CD4-positive, CD25-positive, alpha-beta regulatory T cell (primary cell): ENCODE measurements around the gene AHNAK2. TPM values are rescaled to one million over a fixed set of nuclear protein-coding genes. Genes with fewer than 3 reads are reported as not detected.
"Not testable (repeated sequence)": the region's sequence is repeated elsewhere in the genome, so short reads cannot be mapped to it uniquely, and the experiment has no call there.

Experiments used
- ATAC-seq, 2 donors: fragments of 150-1000 bp; cut with Tn5 transposase; one replicate each; pipeline ENCODE4 v1.10.0; 2021; ENCODE audit warnings: low read depth in 2 of 2, moderate number of reproducible peaks in 2 of 2, moderate library complexity in 1 of 2
- DNase-seq, 3 donors: peaks; one replicate each; pipeline versions ENCODE4 v3.0.0 to v3.0.0-alpha.2; 2012 to 2022; ENCODE audit warnings: mixed read lengths in 1 of 3
- H3K27ac ChIP-seq: one replicate; pipeline ENCODE4 v1.7.0; 2013; ENCODE audit warnings: mild to moderate bottlenecking, low read length; ENCODE audit not compliant: insufficient read depth, poor library complexity, severe bottlenecking
- H3K27me3 ChIP-seq: one replicate; pipeline ENCODE4 v1.7.0; 2013; ENCODE audit warnings: low read length; ENCODE audit not compliant: control insufficient read depth, insufficient read depth
- H3K36me3 ChIP-seq: one replicate; pipeline ENCODE4 v1.7.0; 2013; ENCODE audit warnings: mild to moderate bottlenecking, low read length, moderate library complexity; ENCODE audit not compliant: control insufficient read depth, insufficient read depth
- H3K4me1 ChIP-seq: 2 replicates; pipeline ENCODE4 v1.7.0; 2013; ENCODE audit warnings: mild to moderate bottlenecking, low read length; ENCODE audit not compliant: insufficient read depth, control insufficient read depth, poor library complexity, severe bottlenecking
- H3K4me3 ChIP-seq: one replicate; pipeline ENCODE4 v1.7.0; 2013; ENCODE audit warnings: low read depth, mild to moderate bottlenecking, low read length, moderate library complexity
- H3K9me3 ChIP-seq, 2 experiments: 1 replicate in 1 of 2; 2 replicates in 1 of 2; pipeline ENCODE4 v1.7.0; 2013; ENCODE audit warnings: low read length in 2 of 2, mild to moderate bottlenecking in 1 of 2, moderate library complexity in 1 of 2; ENCODE audit not compliant: control insufficient read depth in 2 of 2
- H3K27ac Mint-ChIP-seq, 3 donors: one replicate each; pipeline ENCODE4 v1.8.0; 2020 to 2022; ENCODE audit warnings: mild to moderate bottlenecking in 3 of 3, mixed read lengths in 3 of 3, moderate library complexity in 2 of 3
- H3K27me3 Mint-ChIP-seq: one replicate; pipeline ENCODE4 v1.8.0; 2022; ENCODE audit warnings: mild to moderate bottlenecking, mixed read lengths
- H3K36me3 Mint-ChIP-seq: one replicate; pipeline ENCODE4 v1.8.0; 2020; ENCODE audit warnings: mixed read lengths
- H3K4me1 Mint-ChIP-seq, 4 donors: one replicate each; pipeline ENCODE4 v1.8.0; 2020 to 2022; ENCODE audit warnings: mixed read lengths in 4 of 4, mild to moderate bottlenecking in 1 of 4
- H3K4me3 Mint-ChIP-seq, 4 donors: one replicate each; pipeline ENCODE4 v1.8.0; 2020 to 2022; ENCODE audit warnings: mild to moderate bottlenecking in 4 of 4, mixed read lengths in 4 of 4, moderate library complexity in 3 of 4
- H3K9me3 Mint-ChIP-seq, 7 donors: one replicate each; pipeline ENCODE4 v1.8.0; 2020 to 2022; ENCODE audit warnings: mixed read lengths in 7 of 7, mild to moderate bottlenecking in 3 of 7, moderate library complexity in 2 of 7
- polyA plus RNA-seq, 4 donors: library from polyadenylated mRNA; unstranded; fragments of 300-500 nt; fragmentation: Illumina TruSeq; gene quantifications; one replicate each; pipeline ENCODE4 v1.2.3, GENCODE V29; 2021
- total RNA-seq: library from RNA; stranded (reverse); gene quantifications from one replicate; pipeline ENCODE4 v1.2.3, GENCODE V29; 2022

Gene AHNAK2
- total and polyA plus RNA-seq, 5 donors from 2014 or later: not detected

DNA sequence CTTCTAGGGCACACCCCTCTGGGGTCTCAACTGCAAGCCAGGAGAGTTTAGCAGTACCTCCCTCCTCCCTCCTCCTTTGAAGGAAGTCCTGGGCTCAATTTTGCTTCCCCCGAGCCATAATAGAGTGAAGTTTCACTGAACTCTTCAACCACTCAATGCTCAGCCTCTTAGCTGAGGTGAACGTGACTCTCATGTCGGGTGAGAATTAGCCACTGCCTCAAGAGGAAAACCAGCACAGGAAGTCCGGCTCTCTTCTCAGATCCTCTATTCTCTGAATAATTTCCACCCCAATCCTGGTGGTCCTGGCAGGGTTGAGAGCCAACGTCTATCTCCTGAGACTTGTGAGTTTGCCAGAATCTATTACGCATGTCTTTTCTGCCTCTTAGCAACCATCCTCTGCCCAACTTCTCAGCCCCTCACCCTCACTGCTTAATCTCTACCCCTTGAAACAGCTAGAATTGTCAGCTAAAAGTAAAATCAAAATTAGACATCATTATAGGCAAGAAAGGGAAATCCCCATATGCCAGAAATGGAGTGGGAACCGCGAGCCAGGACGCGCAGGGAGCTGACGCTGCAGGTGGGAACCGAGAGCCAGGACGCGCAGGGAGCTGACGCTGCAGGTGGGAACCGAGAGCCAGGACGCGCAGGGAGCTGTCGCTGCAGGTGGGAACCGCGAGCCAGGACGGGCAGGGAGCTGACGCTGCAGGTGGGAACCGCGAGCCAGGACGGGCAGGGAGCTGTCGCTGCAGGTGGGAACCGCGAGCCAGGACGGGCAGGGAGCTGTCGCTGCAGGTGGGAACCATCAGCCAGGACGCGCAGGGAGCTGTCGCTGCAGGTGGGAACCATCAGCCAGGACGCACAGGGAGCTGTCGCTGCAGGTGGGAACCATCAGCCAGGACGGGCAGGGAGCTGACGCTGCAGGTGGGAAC is 73.3 kb downstream of the AHNAK2 start:
- H3K4me1 ChIP-seq, H3K27ac ChIP-seq, H3K9me3 Mint-ChIP-seq, H3K36me3 ChIP-seq, H3K27me3 ChIP-seq, H3K9me3 ChIP-seq, H3K4me1 Mint-ChIP-seq, H3K27ac Mint-ChIP-seq, H3K36me3 Mint-ChIP-seq, ATAC-seq, DNase-seq, H3K4me3 Mint-ChIP-seq, H3K4me3 ChIP-seq: not testable (repeated sequence)
- H3K27me3 Mint-ChIP-seq: peaks cover 40% of the 10 kb centered on the region

- DNase-seq: no peak
- Histone ChIP-seq H3K27me3 (peaks cover 5% of the 10 kb centered on the region), H3K4me3 (no peak overlapping the region), H3K36me3 (no peaks in the 10 kb centered on the region), H3K9me3 (no peaks in the 10 kb centered on the region), H3K4me1 (no peaks in the 10 kb centered on the region), H3K27ac (no peak overlapping the region)
- Mint-ChIP-seq H3K9me3 (peaks cover 0 to 2% (median 0%) of the 10 kb centered on the region in 7 donors), H3K27me3 (peaks cover 38% of the 10 kb centered on the region), H3K4me3 (no peak overlapping the region), H3K4me1 (no peaks in the 10 kb centered on the region), H3K27ac (no peak overlapping the region), H3K36me3 (no peaks in the 10 kb centered on the region)
- no peak for ATAC-seq
These were observed 74.2 kb downstream of the AHNAK2 start for GRCh38 chr14:104903990-104904389.

DNA sequence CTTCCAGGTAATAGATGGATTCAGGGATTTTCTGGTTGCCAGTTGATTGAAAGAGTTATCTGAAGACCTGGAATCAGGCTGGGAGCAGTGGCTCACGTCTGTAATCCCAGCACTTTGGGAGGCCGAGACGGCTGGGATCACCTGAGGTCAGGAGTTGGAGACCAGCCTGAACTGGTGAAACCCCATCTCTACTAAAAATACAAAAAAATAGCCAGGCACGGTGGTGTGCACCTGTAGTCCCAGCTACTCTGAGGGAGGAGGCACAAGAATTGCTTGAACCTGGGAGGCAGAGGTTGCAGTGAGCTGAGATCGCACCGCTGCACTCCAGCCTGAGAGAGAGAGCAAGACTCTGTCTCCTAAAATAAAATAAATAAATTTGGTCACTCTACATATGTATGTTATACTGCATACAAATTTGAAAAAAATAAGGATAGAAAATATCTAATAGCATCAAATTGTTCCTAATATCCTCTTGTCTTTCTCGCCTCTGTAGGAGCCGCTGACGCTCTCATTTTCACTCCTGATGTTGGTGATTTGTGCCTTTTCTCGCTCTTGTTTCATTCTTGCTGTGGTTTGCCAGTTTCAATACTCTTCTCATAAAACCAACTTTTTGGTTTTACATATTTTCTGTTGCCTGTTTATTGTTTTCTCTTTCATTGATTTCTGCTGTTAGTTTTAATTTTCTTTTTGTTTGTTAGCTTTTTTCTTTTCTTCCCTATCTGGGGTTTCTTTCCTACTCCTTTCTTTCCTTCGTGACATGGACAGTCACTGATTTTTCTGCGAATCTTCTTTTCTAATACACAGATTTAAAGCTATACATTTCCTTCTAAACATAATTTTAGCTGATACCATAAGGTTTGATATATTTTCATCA is 77.3 kb downstream of the AHNAK2 start:
- H3K4me3 Mint-ChIP-seq: no peak overlapping the region

GRCh38 chr14:104899781-104900180 is 78.4 kb downstream of the AHNAK2 start:
- peaks cover 0 to 5% (median 1%) of the 10 kb centered on the region in 4 donors for H3K4me1 Mint-ChIP-seq

More for the DNA sequence above, 77.3 kb downstream of the AHNAK2 start:
- Histone ChIP-seq H3K27ac (no peak overlapping the region), H3K4me3 (no peak overlapping the region), H3K36me3 (no peaks in the 10 kb centered on the region), H3K27me3 (peaks cover 5% of the 10 kb centered on the region), H3K9me3 (no peaks in the 10 kb centered on the region), H3K4me1 (no peaks in the 10 kb centered on the region)
- H3K9me3 Mint-ChIP-seq: no peaks in the 10 kb centered on the region
- H3K4me1 Mint-ChIP-seq: peaks cover 0 to 5% (median 1%) of the 10 kb centered on the region in 4 donors
- H3K27ac Mint-ChIP-seq: no peak overlapping the region
- no peak for DNase-seq
- no peaks in the 10 kb centered on the region for H3K36me3 Mint-ChIP-seq
- ATAC-seq: no peak
- peaks cover 30% of the 10 kb centered on the region for H3K27me3 Mint-ChIP-seq

GRCh38 chr14:104898870-104899510 is 79.2 kb downstream of the AHNAK2 start:
- H3K36me3 Mint-ChIP-seq: no peaks in the 10 kb centered on the region
- H3K27ac Mint-ChIP-seq: no peak overlapping the region
- no peak for DNase-seq
- H3K4me3 Mint-ChIP-seq: no peak overlapping the region
- H3K27me3 Mint-ChIP-seq: peaks cover 28% of the 10 kb centered on the region
- Histone ChIP-seq H3K9me3 (no peaks in the 10 kb centered on the region), H3K4me1 (no peaks in the 10 kb centered on the region), H3K27me3 (peaks cover 3% of the 10 kb centered on the region), H3K4me3 (no peak overlapping the region), H3K27ac (no peak overlapping the region), H3K36me3 (no peaks in the 10 kb centered on the region)
- H3K4me1 Mint-ChIP-seq: peaks cover 0 to 5% (median 1%) of the 10 kb centered on the region in 4 donors
- ATAC-seq: no peak
- H3K9me3 Mint-ChIP-seq: no peaks in the 10 kb centered on the region

More at GRCh38 chr14:104899781-104900180, 78.4 kb downstream of the AHNAK2 start:
- Mint-ChIP-seq H3K9me3 (no peaks in the 10 kb centered on the region), H3K27me3 (peaks cover 30% of the 10 kb centered on the region), H3K4me3 (no peak overlapping the region), H3K27ac (no peak overlapping the region), H3K36me3 (no peaks in the 10 kb centered on the region)
- ATAC-seq: no peak
- Histone ChIP-seq H3K27ac (no peak overlapping the region), H3K4me3 (no peak overlapping the region), H3K36me3 (no peaks in the 10 kb centered on the region), H3K9me3 (no peaks in the 10 kb centered on the region), H3K4me1 (no peaks in the 10 kb centered on the region), H3K27me3 (peaks cover 5% of the 10 kb centered on the region)
- DNase-seq: no peak

DNA sequence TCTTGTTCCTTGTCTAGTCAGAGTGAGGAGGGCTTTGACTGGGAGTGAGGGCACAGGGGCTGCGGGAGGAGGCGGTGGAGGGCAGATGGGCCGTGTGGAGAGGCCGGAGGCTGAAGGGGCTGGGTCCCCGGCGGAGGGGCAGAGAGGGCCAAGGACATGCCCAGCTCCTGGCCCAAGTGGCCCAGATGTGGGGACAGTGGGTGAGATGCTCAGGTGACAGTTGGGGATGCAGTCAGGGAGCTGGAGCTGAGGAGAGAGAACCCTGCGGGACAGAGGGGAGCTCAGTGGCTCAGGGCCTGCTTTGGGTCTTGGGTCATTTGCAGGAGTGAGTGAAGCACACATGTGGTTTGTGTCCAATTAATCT is 80.0 kb downstream of the AHNAK2 start:
- H3K27me3 Mint-ChIP-seq: peaks cover 25% of the 10 kb centered on the region
- H3K36me3 ChIP-seq: no peaks in the 10 kb centered on the region
- ATAC-seq (no peak), DNase-seq (no peak)
- no peak overlapping the region for H3K27ac ChIP-seq
- H3K4me1 Mint-ChIP-seq: peaks cover 0 to 5% (median 1%) of the 10 kb centered on the region in 4 donors
- H3K4me1 ChIP-seq: no peaks in the 10 kb centered on the region
- no peak overlapping the region for H3K27ac Mint-ChIP-seq
- no peaks in the 10 kb centered on the region for H3K27me3 ChIP-seq
- H3K9me3 Mint-ChIP-seq: no peaks in the 10 kb centered on the region
- no peak overlapping the region for H3K4me3 ChIP-seq
- peak overlapping the region in 1 of 4 donors; percentile 54 for H3K4me3 Mint-ChIP-seq
- H3K9me3 ChIP-seq: no peaks in the 10 kb centered on the region
- no peaks in the 10 kb centered on the region for H3K36me3 Mint-ChIP-seq

DNA sequence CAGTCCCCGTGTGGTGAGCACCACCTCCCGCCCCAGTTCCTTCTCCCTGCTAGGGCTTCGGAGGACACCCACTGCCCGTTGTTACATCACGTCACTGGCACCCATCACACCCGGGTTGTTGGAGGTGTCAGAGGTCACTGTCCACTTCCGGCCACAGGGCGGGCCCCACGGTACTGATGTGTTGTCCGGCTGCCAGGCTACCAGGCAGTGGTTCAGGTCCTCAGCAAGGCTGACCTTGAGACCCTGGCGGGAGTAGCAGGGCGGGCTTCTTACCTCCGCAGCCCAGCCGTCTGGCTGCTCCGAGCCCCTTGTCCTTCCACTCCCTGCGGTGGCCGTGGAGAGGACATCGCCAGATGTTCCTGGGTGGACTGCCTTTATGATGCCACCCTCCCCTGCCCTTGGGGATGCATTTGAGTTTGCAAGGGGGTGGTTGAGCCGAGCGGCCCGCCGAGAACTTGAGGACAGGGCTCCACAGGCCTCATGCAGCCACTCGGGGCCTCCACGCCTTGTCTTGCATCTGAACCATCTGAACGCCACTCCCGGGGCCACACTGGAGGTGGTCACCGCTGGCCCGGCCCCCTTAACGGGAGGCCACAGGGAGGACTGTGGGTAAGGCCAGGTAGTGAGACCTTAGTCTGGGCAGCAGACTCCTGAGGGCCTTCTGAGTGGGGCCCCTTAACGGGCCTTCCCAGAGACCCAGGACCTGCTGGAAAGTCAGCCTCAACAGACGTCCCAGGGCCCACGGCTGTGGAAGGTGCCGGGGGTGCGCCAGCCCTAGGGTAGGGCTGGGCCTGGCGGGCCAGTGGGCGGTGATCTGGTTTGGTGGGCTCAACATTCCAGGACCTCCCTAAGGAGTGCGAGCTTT is 80.6 kb downstream of the AHNAK2 start:
- DNase-seq (no peak), ATAC-seq (no peak)
- no peaks in the 10 kb centered on the region for H3K36me3 ChIP-seq
- Mint-ChIP-seq H3K4me1 (peaks cover 0 to 5% (median 1%) of the 10 kb centered on the region in 4 donors), H3K36me3 (no peaks in the 10 kb centered on the region), H3K27ac (no peak overlapping the region), H3K4me3 (no peak overlapping the region), H3K27me3 (peaks cover 25% of the 10 kb centered on the region), H3K9me3 (no peaks in the 10 kb centered on the region)
- H3K27ac ChIP-seq: no peak overlapping the region
- H3K9me3 ChIP-seq: no peaks in the 10 kb centered on the region
- no peaks in the 10 kb centered on the region for H3K27me3 ChIP-seq
- H3K4me3 ChIP-seq: no peak overlapping the region
- no peaks in the 10 kb centered on the region for H3K4me1 ChIP-seq
